NCI-H2227 (cell line): ENCODE results near the gene CHMP2A.
"Not testable (repeated sequence)": the region's sequence is repeated elsewhere in the genome, so short reads cannot be mapped to it uniquely, and the experiment has no call there.

Source experiments
- DNase-seq: peaks from one replicate; lab custom pipeline; 2025; ENCODE audit not compliant: unreplicated experiment; lab: John Stamatoyannopoulos, UW

CHMP2A gene

GRCh38 chr19:58554494-58555368 is at the start of gene CHMP2A:
Gene CHMP2A, minus strand, starts transcription at chr19:58555105. Its CDS starts 893 bp downstream, at chr19:58554212.
- no peak for DNase-seq

- no peak for DNase-seq
These were observed 31.3 kb upstream of the CHMP2A start for GRCh38 chr19:58586133-58586765.

GRCh38 chr19:58585442-58586132 is 30.7 kb upstream of the CHMP2A start:
- DNase-seq, result no peak

- no peak for DNase-seq
These were observed 29.9 kb upstream of the CHMP2A start for GRCh38 chr19:58584498-58585441.

- no peak for DNase-seq
These were observed 28.1 kb upstream of the CHMP2A start for GRCh38 chr19:58582985-58583384.

- no peak for DNase-seq
These were observed 26.6 kb upstream of the CHMP2A start for GRCh38 chr19:58581227-58582141.

- no peak for DNase-seq
These were observed 24.7 kb upstream of the CHMP2A start for GRCh38 chr19:58579473-58580142.

- DNase-seq, result no peak
These were observed 23.4 kb upstream of the CHMP2A start for GRCh38 chr19:58578012-58578925.

GRCh38 chr19:58577581-58577980 is 22.7 kb upstream of the CHMP2A start:
- not testable (repeated sequence) for DNase-seq

- DNase-seq, result no peak
These were observed 20.5 kb upstream of the CHMP2A start for GRCh38 chr19:58575183-58576041.

- no peak for DNase-seq
These were observed 18.8 kb upstream of the CHMP2A start for GRCh38 chr19:58573658-58574164.

GRCh38 chr19:58572818-58573657 is 18.1 kb upstream of the CHMP2A start, which contains the start of gene MZF1:
Gene MZF1, minus strand, starts transcription at chr19:58573335. Its CDS starts 1,946 bp downstream, at chr19:58571389.
- no peak for DNase-seq

GRCh38 chr19:58572026-58572817 is 17.3 kb upstream of the CHMP2A start:
- no peak for DNase-seq

GRCh38 chr19:58571575-58571947 is 16.7 kb upstream of the CHMP2A start:
- DNase-seq, result no peak
